Karpas-422 (cell line): Measurements from ENCODE around the gene TMEM150C. TPM values are rescaled to one million over a fixed set of nuclear protein-coding genes. Genes with fewer than 3 reads are reported as not detected.

Source experiments
- DNase-seq: peaks from one replicate; pipeline ENCODE4 v3.0.0-alpha.2; 2015
- H2AFZ ChIP-seq: fragments of 200-600 bp; sonication (generic); 2 replicates; pipeline ENCODE4 v1.6.1; 2014; ENCODE audit warnings: antibody characterized with exemption, low read length, mixed read lengths
- H3K27ac ChIP-seq: fragments of 200-600 bp; sonication (generic); 2 replicates; pipeline ENCODE4 v1.5.1; 2014; ENCODE audit warnings: mild to moderate bottlenecking, low read length, moderate library complexity
- H3K27me3 ChIP-seq: fragments of 200-600 bp; sonication (generic); 2 replicates; pipeline ENCODE4 v1.6.1; 2014; ENCODE audit warnings: low read length, mixed read lengths
- H3K36me3 ChIP-seq: fragments of 200-600 bp; sonication (generic); 2 replicates; pipeline ENCODE4 v1.6.1; 2014; ENCODE audit warnings: low read length, mixed read lengths; ENCODE audit not compliant: insufficient read depth
- H3K4me1 ChIP-seq: fragments of 200-600 bp; sonication (generic); 2 replicates; pipeline ENCODE4 v1.6.1; 2014; ENCODE audit warnings: mild to moderate bottlenecking, low read length, mixed read lengths
- H3K4me2 ChIP-seq: fragments of 200-600 bp; sonication (generic); 2 replicates; pipeline ENCODE4 v1.6.1; 2014; ENCODE audit warnings: low read length, low read depth, mild to moderate bottlenecking; ENCODE audit not compliant: poor library complexity, severe bottlenecking
- H3K4me3 ChIP-seq: fragments of 200-600 bp; sonication (generic); 2 replicates; pipeline ENCODE4 v1.5.1; 2014; ENCODE audit warnings: mild to moderate bottlenecking, antibody characterized with exemption, low read length, mixed read lengths
- H3K79me2 ChIP-seq: fragments of 200-600 bp; sonication (generic); 2 replicates; pipeline ENCODE4 v1.6.1; 2014; ENCODE audit warnings: mild to moderate bottlenecking, low read length, mixed read lengths
- H3K9ac ChIP-seq: fragments of 200-600 bp; sonication (generic); 2 replicates; pipeline ENCODE4 v1.6.0; 2014; ENCODE audit warnings: low read length
- H3K9me2 ChIP-seq: fragments of 200-600 bp; sonication (generic), shearing (Covaris generic); replicated peaks from 2 replicates; pipeline ENCODE4 v1.6.0; 2014; ENCODE audit warnings: mild to moderate bottlenecking, low read length, moderate library complexity; ENCODE audit not compliant: insufficient read depth
- H3K9me3 ChIP-seq: fragments of 300-700, 200-600 bp; sonication (generic); 2 replicates; pipeline ENCODE4 v1.6.1; 2014; ENCODE audit warnings: low read length, mixed read lengths
- H4K20me1 ChIP-seq: fragments of 200-600 bp; sonication (generic); 2 replicates; pipeline ENCODE4 v1.6.1; 2014; ENCODE audit warnings: mild to moderate bottlenecking, antibody characterized with exemption, low read length, low read depth; ENCODE audit not compliant: insufficient read depth
- total RNA-seq: library from RNA; depleted of rRNA; stranded (reverse); fragments of >200 nt; shearing (Covaris generic); gene quantifications from 2 replicates; pipeline ENCODE4 v1.2.3, GENCODE V29; 2014; ENCODE audit warnings: low replicate concordance

TMEM150C gene
- total RNA-seq, 1 experiment from 2014 or later, result not detected

- H2AFZ ChIP-seq, result no peak overlapping the region
- H3K27ac ChIP-seq, result no peak overlapping the region
- DNase-seq, result no peak
- H3K9ac ChIP-seq, result no peak overlapping the region
- no peaks in the 10 kb centered on the region; the same call in 1 of the 2 replicates for H3K4me1 ChIP-seq
- H3K9me3 ChIP-seq, result no peaks in the 10 kb centered on the region
- no peaks in the 10 kb centered on the region for H4K20me1 ChIP-seq
- H3K27me3 ChIP-seq, result no peaks in the 10 kb centered on the region
- H3K9me2 ChIP-seq, result no peaks in the 10 kb centered on the region
- H3K79me2 ChIP-seq, result no peaks in the 10 kb centered on the region
- peaks cover 5% of the 10 kb centered on the region; the same call in 1 of the 2 replicates for H3K36me3 ChIP-seq
- no peak overlapping the region for H3K4me2 ChIP-seq
- H3K4me3 ChIP-seq, result no peak overlapping the region
These were observed 103.1 kb downstream of the TMEM150C start for GRCh38 chr4:82458729-82459128.

GRCh38 chr4:82457266-82457665, 104.5 kb downstream of the TMEM150C start:
- Histone ChIP-seq H3K36me3 (no peaks in the 10 kb centered on the region; the same call in 1 of the 2 replicates), H3K9ac (no peak overlapping the region)
- no peak for DNase-seq

GRCh38 chr4:82452026-82452425, 109.8 kb downstream of the TMEM150C start:
- H4K20me1 ChIP-seq, result no peaks in the 10 kb centered on the region
- H3K36me3 ChIP-seq, result peaks cover 6% of the 10 kb centered on the region; the same call in 1 of the 2 replicates
- no peak overlapping the region for H3K27ac ChIP-seq
- DNase-seq, result no peak
- no peak overlapping the region for H2AFZ ChIP-seq
- no peaks in the 10 kb centered on the region for H3K9me2 ChIP-seq
- no peak overlapping the region for H3K4me3 ChIP-seq
- no peak overlapping the region for H3K9ac ChIP-seq
- no peaks in the 10 kb centered on the region for H3K27me3 ChIP-seq
- H3K79me2 ChIP-seq, result peaks cover 9% of the 10 kb centered on the region
- H3K4me1 ChIP-seq, result no peaks in the 10 kb centered on the region
- H3K9me3 ChIP-seq, result no peaks in the 10 kb centered on the region
- H3K4me2 ChIP-seq, result no peak overlapping the region

More at GRCh38 chr4:82457266-82457665, 104.5 kb downstream of the TMEM150C start:
- H3K4me2 ChIP-seq, result no peak overlapping the region
- no peak overlapping the region for H3K27ac ChIP-seq
- H3K4me1 ChIP-seq, result no peaks in the 10 kb centered on the region; the same call in 1 of the 2 replicates
- H3K9me3 ChIP-seq, result no peaks in the 10 kb centered on the region
- no peaks in the 10 kb centered on the region for H3K79me2 ChIP-seq
- no peaks in the 10 kb centered on the region for H3K9me2 ChIP-seq
- H2AFZ ChIP-seq, result no peak overlapping the region
- H3K4me3 ChIP-seq, result no peak overlapping the region
- H4K20me1 ChIP-seq, result no peaks in the 10 kb centered on the region
- no peaks in the 10 kb centered on the region for H3K27me3 ChIP-seq

GRCh38 chr4:82450966-82451755, 110.6 kb downstream of the TMEM150C start:
- Histone ChIP-seq H3K9ac (no peak overlapping the region), H3K79me2 (peaks cover 12% of the 10 kb centered on the region), H3K4me2 (no peak overlapping the region), H3K9me3 (no peaks in the 10 kb centered on the region), H4K20me1 (no peaks in the 10 kb centered on the region), H3K27ac (no peak overlapping the region), H3K4me3 (no peak overlapping the region), H2AFZ (no peak overlapping the region), H3K4me1 (no peaks in the 10 kb centered on the region), H3K27me3 (no peaks in the 10 kb centered on the region), H3K9me2 (no peaks in the 10 kb centered on the region), H3K36me3 (peaks cover 6% of the 10 kb centered on the region; the same call in 1 of the 2 replicates)
- no peak for DNase-seq

- Histone ChIP-seq H3K27ac (no peak overlapping the region), H2AFZ (no peak overlapping the region)
These were observed 113.9 kb downstream of the TMEM150C start for GRCh38 chr4:82447886-82448285.

GRCh38 chr4:82439088-82439487, 122.7 kb downstream of the TMEM150C start:
- H3K4me2 ChIP-seq, result no peak overlapping the region
- H3K9ac ChIP-seq, result no peak overlapping the region
- DNase-seq, result no peak

More at GRCh38 chr4:82447886-82448285, 113.9 kb downstream of the TMEM150C start:
- Histone ChIP-seq H3K9me3 (no peaks in the 10 kb centered on the region), H3K27me3 (no peaks in the 10 kb centered on the region), H3K4me2 (no peak overlapping the region), H3K4me3 (no peak overlapping the region), H3K9ac (no peak overlapping the region), H3K36me3 (peaks cover 6% of the 10 kb centered on the region; the same call in 1 of the 2 replicates), H4K20me1 (no peaks in the 10 kb centered on the region), H3K4me1 (no peaks in the 10 kb centered on the region), H3K9me2 (no peaks in the 10 kb centered on the region), H3K79me2 (peaks cover 37% of the 10 kb centered on the region)
- no peak for DNase-seq

GRCh38 chr4:82437285-82438005, 124.3 kb downstream of the TMEM150C start:
- H3K9ac ChIP-seq, result no peak overlapping the region

More at GRCh38 chr4:82439088-82439487, 122.7 kb downstream of the TMEM150C start:
- H3K27ac ChIP-seq, result no peak overlapping the region
- H3K79me2 ChIP-seq, result peaks cover 90% of the 10 kb centered on the region
- H3K9me3 ChIP-seq, result no peaks in the 10 kb centered on the region
- H3K9me2 ChIP-seq, result no peaks in the 10 kb centered on the region
- no peaks in the 10 kb centered on the region; the same call in 1 of the 2 replicates for H4K20me1 ChIP-seq
- H3K27me3 ChIP-seq, result no peaks in the 10 kb centered on the region
- H3K4me3 ChIP-seq, result no peak overlapping the region
- peaks cover 6% of the 10 kb centered on the region; the same call in 1 of the 2 replicates for H3K36me3 ChIP-seq
- no peak overlapping the region for H2AFZ ChIP-seq
- peaks cover 18% of the 10 kb centered on the region for H3K4me1 ChIP-seq

GRCh38 chr4:82436780-82437179, 125.0 kb downstream of the TMEM150C start:
- no peak for DNase-seq
- H2AFZ ChIP-seq, result no peak overlapping the region
- H3K27ac ChIP-seq, result no peak overlapping the region
- peaks cover 26% of the 10 kb centered on the region for H3K4me1 ChIP-seq
- no peak overlapping the region for H3K4me3 ChIP-seq
- H4K20me1 ChIP-seq, result no peaks in the 10 kb centered on the region; the same call in 1 of the 2 replicates
- H3K4me2 ChIP-seq, result no peak overlapping the region
- no peaks in the 10 kb centered on the region for H3K27me3 ChIP-seq
- H3K9me2 ChIP-seq, result no peaks in the 10 kb centered on the region
- no peak overlapping the region for H3K9ac ChIP-seq
- peaks cover 96% of the 10 kb centered on the region for H3K79me2 ChIP-seq
- H3K36me3 ChIP-seq, result peaks cover 6% of the 10 kb centered on the region; the same call in 1 of the 2 replicates
- H3K9me3 ChIP-seq, result no peaks in the 10 kb centered on the region

More at GRCh38 chr4:82437285-82438005, 124.3 kb downstream of the TMEM150C start:
- H3K4me1 ChIP-seq, result peaks cover 21% of the 10 kb centered on the region
- peaks cover 96% of the 10 kb centered on the region for H3K79me2 ChIP-seq
- no peak overlapping the region for H3K4me3 ChIP-seq
- H3K27me3 ChIP-seq, result no peaks in the 10 kb centered on the region
- H3K27ac ChIP-seq, result no peak overlapping the region
- no peak overlapping the region for H2AFZ ChIP-seq
- peaks cover 6% of the 10 kb centered on the region; the same call in 1 of the 2 replicates for H3K36me3 ChIP-seq
- no peaks in the 10 kb centered on the region for H3K9me2 ChIP-seq
- no peaks in the 10 kb centered on the region; the same call in 1 of the 2 replicates for H4K20me1 ChIP-seq
- no peak for DNase-seq
- H3K9me3 ChIP-seq, result no peaks in the 10 kb centered on the region
- no peak overlapping the region for H3K4me2 ChIP-seq
